Type B pancreatic cell (in vitro differentiated cells): ENCODE measurements around the gene RANBP3. TPM values are rescaled to one million over a fixed set of nuclear protein-coding genes. Genes with fewer than 3 reads are reported as not detected.

ENCODE experiments used
- DNase-seq: peaks from one replicate; pipeline ENCODE4 v3.0.0; 2021; ENCODE audit warnings: mixed read lengths; ENCODE audit not compliant: unreplicated experiment; ENCODE audit errors: extremely low spot score
- H3K27ac Mint-ChIP-seq: 2 replicates; pipeline ENCODE4 v1.8.0; 2021; ENCODE audit warnings: mild to moderate bottlenecking, mixed read lengths
- H3K27me3 Mint-ChIP-seq: 2 replicates; pipeline ENCODE4 v1.8.0; 2021; ENCODE audit warnings: mixed read lengths
- H3K36me3 Mint-ChIP-seq: 2 replicates; pipeline ENCODE4 v1.8.0; 2021; ENCODE audit warnings: mixed read lengths
- H3K4me1 Mint-ChIP-seq: one replicate; pipeline ENCODE4 v1.8.0; 2021; ENCODE audit warnings: mixed read lengths; ENCODE audit not compliant: unreplicated experiment
- H3K4me3 Mint-ChIP-seq: 2 replicates; pipeline ENCODE4 v1.8.0; 2021; ENCODE audit warnings: mild to moderate bottlenecking, mixed read lengths
- H3K9me3 Mint-ChIP-seq: 2 replicates; pipeline ENCODE4 v1.8.0; 2021; ENCODE audit warnings: mixed read lengths
- total RNA-seq: library from RNA; stranded (reverse); gene quantifications from 2 replicates; pipeline ENCODE4 v1.2.1, GENCODE V29; 2021; ENCODE audit warnings: low replicate concordance
- TF ChIP-seq, protein P1 (sequence below): fragments of 200-600 bp; sonication (generic); conservative IDR thresholded peaks from 2 replicates; pipeline ENCODE4 v1.5.0; 2021; ENCODE audit warnings: antibody characterized with exemption, mild to moderate bottlenecking

RANBP3 gene
- total RNA-seq, 1 donor from 2014 or later: 92.4 TPM

DNA sequence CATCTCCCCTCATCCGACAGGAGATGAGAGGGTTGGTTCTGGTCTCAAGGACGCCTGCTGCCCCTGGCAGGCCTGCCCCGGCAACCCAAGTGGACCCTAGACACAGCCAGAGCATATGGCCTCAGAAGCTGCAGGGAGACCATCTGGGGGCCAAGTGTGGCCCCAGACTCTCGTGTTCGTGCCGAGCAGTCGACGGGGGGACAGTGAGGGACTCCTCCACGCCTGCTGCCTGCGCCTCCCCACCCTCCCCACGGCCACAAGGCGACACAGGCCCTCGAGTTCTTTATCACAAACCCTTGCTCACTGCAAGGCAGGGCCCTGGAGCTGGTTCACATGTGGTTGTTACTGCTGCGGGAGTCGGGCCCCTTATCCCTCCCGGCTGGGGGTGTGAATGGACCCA lies 54.6 kb downstream of the RANBP3 start:
- no peak overlapping the region for H3K4me3 Mint-ChIP-seq
- DNase-seq: no peak
- TF ChIP-seq, protein P1, sequence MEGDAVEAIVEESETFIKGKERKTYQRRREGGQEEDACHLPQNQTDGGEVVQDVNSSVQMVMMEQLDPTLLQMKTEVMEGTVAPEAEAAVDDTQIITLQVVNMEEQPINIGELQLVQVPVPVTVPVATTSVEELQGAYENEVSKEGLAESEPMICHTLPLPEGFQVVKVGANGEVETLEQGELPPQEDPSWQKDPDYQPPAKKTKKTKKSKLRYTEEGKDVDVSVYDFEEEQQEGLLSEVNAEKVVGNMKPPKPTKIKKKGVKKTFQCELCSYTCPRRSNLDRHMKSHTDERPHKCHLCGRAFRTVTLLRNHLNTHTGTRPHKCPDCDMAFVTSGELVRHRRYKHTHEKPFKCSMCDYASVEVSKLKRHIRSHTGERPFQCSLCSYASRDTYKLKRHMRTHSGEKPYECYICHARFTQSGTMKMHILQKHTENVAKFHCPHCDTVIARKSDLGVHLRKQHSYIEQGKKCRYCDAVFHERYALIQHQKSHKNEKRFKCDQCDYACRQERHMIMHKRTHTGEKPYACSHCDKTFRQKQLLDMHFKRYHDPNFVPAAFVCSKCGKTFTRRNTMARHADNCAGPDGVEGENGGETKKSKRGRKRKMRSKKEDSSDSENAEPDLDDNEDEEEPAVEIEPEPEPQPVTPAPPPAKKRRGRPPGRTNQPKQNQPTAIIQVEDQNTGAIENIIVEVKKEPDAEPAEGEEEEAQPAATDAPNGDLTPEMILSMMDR: no peak
- no peaks in the 10 kb centered on the region for H3K27me3 Mint-ChIP-seq
- peaks cover 16% of the 10 kb centered on the region for H3K36me3 Mint-ChIP-seq
- H3K9me3 Mint-ChIP-seq: no peaks in the 10 kb centered on the region
- no peak overlapping the region for H3K27ac Mint-ChIP-seq
- no peaks in the 10 kb centered on the region for H3K4me1 Mint-ChIP-seq

DNA sequence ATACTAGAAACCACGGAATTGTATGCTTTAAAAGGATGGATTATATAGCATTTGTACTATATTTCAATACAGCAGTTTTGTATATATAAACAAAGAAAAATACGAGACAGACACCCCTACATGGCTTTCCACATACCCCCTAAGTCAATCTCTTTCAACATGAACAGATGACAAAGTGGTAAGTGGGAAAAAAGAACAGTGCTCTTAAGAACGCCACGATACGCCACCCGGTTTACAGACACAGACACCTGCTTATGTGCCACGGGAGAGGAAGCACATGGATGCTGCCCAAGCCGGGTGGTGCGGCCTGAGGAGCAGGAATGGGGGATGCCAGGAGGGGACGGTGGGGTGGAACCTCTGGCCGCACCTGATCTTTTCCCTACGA lies 55.8 kb downstream of the RANBP3 start:
- Mint-ChIP-seq H3K36me3 (peaks cover 12% of the 10 kb centered on the region), H3K27me3 (no peaks in the 10 kb centered on the region), H3K27ac (no peak overlapping the region), H3K9me3 (no peaks in the 10 kb centered on the region), H3K4me3 (no peak overlapping the region), H3K4me1 (no peaks in the 10 kb centered on the region)
- DNase-seq: no peak
- TF ChIP-seq, protein P1: no peak

DNA sequence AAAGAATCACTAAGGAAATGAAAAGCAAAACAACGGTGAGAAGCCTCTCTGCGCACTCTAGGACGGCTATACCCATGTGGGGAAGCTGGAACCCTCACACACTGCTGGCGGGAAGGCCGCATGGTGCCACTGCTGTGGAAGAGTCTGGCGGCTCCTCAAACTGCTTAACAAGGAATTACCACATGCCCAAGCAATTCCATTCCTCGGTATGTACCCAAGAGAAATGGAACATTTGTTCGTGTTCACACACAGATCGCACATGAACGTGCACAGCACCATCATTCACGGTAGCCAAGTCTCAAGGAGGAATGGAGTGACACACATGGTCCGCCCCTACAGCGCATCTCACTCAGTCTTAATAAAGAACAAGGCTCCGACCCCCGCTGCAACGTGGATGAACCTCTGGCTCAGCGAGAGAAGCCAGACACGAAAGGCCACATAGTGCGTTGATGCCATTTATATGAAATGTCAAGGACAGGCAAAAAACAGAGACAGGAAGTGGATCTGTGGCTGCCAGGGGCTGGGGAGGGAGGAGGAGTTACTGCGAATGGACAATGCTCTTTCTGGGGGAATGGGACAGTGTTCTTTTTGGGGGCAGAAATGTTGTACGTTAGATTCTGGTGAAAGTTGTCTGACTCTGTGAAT lies 56.3 kb downstream of the RANBP3 start:
- Mint-ChIP-seq H3K27me3 (no peaks in the 10 kb centered on the region), H3K4me3 (no peak overlapping the region), H3K36me3 (peaks cover 12% of the 10 kb centered on the region), H3K4me1 (no peaks in the 10 kb centered on the region), H3K27ac (no peak overlapping the region), H3K9me3 (no peaks in the 10 kb centered on the region)
- DNase-seq: no peak
- TF ChIP-seq, protein P1: no peak

DNA sequence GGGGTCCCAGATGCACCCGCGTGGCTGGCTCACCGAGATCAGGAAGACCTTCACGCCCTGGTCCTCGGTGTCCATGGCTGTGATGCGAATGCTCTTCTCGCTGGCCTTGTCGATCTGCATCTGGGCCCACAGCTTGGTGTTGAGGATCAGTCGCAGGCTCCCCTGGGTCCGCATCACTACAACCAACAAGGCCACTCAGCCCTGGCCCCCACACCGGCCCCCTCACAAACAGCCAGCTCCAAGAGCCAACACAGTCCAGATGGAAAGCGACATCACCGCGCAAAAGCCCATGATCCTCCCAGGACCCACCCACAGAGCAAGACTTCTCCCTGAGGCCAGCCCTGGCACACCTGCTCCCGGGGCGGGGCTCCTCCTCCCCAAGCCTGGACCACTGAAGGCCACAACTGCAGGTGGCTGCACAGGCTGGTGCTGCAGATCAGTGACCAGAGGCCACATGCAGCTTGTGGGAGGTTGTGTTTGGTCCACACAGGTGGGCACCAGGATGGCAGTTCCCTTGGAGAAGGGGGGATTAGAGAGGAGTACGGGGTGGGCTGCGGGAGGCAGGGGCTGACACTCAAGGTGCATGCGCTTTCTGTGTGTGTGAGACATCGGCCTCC lies 59.4 kb downstream of the RANBP3 start:
- H3K9me3 Mint-ChIP-seq: no peaks in the 10 kb centered on the region
- H3K36me3 Mint-ChIP-seq: peaks cover 12% of the 10 kb centered on the region
- no peaks in the 10 kb centered on the region for H3K27me3 Mint-ChIP-seq
- no peak overlapping the region for H3K27ac Mint-ChIP-seq
- TF ChIP-seq, protein P1: no peak
- no peak overlapping the region for H3K4me3 Mint-ChIP-seq
- H3K4me1 Mint-ChIP-seq: no peaks in the 10 kb centered on the region
- no peak for DNase-seq

DNA sequence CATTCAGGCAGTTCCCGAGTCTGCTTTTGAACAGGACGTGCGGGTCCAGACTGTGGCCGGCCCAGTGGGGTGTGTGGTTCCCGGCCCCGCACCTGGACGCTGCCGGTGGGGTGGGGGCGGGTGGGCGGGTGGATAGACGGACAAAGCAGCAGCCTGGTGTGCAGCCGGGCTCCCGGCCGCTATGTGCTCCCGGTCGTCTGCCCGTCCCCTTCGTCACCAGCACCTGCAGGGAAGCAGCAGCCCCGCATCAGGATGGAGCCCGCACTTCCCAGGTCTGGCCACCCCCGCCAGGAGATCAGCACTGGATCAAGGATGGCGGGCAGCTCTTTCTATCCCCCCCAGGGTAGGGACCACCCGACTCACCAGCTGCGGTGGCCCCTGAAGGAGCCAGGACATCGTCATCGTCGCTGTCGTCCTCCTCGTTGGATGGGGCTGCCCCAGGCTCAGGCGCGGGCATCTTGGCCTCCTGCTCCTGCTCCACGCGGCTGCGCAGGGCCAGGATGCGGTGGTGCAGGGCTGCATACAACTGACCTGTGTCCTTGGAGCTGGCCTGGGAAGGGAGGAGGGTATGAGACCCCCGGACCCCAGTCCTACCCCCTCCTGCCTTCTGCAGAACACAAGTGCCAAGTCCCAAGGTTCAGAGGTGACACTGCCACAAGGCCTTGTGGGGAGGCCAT lies 60.4 kb downstream of the RANBP3 start:
- TF ChIP-seq, protein P1: no peak
- H3K36me3 Mint-ChIP-seq: peaks cover 7% of the 10 kb centered on the region
- H3K4me3 Mint-ChIP-seq: no peak overlapping the region
- no peaks in the 10 kb centered on the region for H3K4me1 Mint-ChIP-seq
- H3K27ac Mint-ChIP-seq: no peak overlapping the region
- DNase-seq: no peak
- H3K27me3 Mint-ChIP-seq: no peaks in the 10 kb centered on the region
- no peaks in the 10 kb centered on the region for H3K9me3 Mint-ChIP-seq
